Measurements from ENCODE around the gene CPT1B.

Gene CPT1B

DNA sequence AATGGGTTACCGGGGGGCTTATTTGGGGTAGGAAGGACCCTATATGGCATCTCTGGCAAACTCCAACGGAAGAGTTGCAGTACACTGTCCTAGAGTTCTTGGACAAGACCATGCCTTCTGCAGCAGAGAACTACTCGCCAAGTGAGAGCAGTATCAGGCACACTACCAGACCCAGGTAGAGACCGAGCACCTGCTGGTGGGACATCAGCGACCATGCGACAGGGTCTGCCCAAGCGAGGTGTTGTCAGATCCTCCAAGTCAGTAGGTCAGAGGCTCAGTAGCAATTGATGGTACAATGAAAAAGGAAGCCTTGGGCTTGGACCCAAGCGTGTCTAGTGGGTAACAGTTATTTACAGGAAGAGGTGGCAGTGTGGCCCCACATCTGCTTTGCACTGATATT, 7.6 kb upstream of the CPT1B start:
- H3K27me3 ChIP-seq (ENCODE audit: insufficient read depth, poor library complexity, severe bottlenecking), result no peaks in the 10 kb centered on the region
- ATAC-seq (ENCODE audit: low read depth) (no peak), DNase-seq (ENCODE audit: low spot score) (no peak)
- H3K9me3 ChIP-seq (ENCODE audit: severe bottlenecking), result no peaks in the 10 kb centered on the region
- peaks cover 7% of the 10 kb centered on the region for H3K36me3 ChIP-seq (ENCODE audit: low read depth)
- H3K4me1 ChIP-seq (ENCODE audit: insufficient read depth, poor library complexity, severe bottlenecking), result peaks cover 4% of the 10 kb centered on the region
- TF ChIP-seq, protein P1, sequence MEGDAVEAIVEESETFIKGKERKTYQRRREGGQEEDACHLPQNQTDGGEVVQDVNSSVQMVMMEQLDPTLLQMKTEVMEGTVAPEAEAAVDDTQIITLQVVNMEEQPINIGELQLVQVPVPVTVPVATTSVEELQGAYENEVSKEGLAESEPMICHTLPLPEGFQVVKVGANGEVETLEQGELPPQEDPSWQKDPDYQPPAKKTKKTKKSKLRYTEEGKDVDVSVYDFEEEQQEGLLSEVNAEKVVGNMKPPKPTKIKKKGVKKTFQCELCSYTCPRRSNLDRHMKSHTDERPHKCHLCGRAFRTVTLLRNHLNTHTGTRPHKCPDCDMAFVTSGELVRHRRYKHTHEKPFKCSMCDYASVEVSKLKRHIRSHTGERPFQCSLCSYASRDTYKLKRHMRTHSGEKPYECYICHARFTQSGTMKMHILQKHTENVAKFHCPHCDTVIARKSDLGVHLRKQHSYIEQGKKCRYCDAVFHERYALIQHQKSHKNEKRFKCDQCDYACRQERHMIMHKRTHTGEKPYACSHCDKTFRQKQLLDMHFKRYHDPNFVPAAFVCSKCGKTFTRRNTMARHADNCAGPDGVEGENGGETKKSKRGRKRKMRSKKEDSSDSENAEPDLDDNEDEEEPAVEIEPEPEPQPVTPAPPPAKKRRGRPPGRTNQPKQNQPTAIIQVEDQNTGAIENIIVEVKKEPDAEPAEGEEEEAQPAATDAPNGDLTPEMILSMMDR (IDR thresholded peaks at IDR 0.05; ENCODE audit: poor library complexity, severe bottlenecking), result no peak
- no peak overlapping the region for H3K27ac ChIP-seq (ENCODE audit: poor library complexity, severe bottlenecking)
- H3K4me3 ChIP-seq (ENCODE audit: severe bottlenecking), result no peak overlapping the region

DNA sequence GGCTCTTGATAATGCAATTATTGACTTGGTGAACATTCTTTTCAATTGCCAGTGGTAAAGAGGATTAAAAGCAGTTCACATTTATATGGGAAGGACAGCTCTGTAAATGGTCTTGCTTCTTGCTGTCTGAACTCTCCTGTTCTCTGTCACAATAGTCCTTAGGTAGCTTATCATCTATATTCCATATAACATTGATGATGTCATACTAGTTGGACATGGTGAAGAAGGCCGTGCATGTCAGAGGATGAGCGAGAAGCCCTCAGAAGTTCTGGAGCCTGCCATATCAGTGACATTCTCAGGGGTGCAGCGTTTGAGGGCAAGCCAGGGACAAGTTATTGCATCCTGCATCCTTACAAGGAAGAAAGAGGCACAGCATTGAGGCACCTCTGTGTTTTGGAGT, 7.0 kb upstream of the CPT1B start:
- no peak overlapping the region for H3K27ac ChIP-seq (ENCODE audit: poor library complexity, severe bottlenecking)
- DNase-seq (ENCODE audit: low spot score) (no peak), ATAC-seq (ENCODE audit: low read depth) (no peak)
- no peak overlapping the region for H3K4me3 ChIP-seq (ENCODE audit: severe bottlenecking)
- H3K27me3 ChIP-seq (ENCODE audit: insufficient read depth, poor library complexity, severe bottlenecking), result no peaks in the 10 kb centered on the region
- TF ChIP-seq, protein P1 (IDR thresholded peaks at IDR 0.05; ENCODE audit: poor library complexity, severe bottlenecking), result no peak
- H3K4me1 ChIP-seq (ENCODE audit: insufficient read depth, poor library complexity, severe bottlenecking), result peaks cover 4% of the 10 kb centered on the region
- no peaks in the 10 kb centered on the region for H3K9me3 ChIP-seq (ENCODE audit: severe bottlenecking)
- H3K36me3 ChIP-seq (ENCODE audit: low read depth), result peaks cover 13% of the 10 kb centered on the region

DNA sequence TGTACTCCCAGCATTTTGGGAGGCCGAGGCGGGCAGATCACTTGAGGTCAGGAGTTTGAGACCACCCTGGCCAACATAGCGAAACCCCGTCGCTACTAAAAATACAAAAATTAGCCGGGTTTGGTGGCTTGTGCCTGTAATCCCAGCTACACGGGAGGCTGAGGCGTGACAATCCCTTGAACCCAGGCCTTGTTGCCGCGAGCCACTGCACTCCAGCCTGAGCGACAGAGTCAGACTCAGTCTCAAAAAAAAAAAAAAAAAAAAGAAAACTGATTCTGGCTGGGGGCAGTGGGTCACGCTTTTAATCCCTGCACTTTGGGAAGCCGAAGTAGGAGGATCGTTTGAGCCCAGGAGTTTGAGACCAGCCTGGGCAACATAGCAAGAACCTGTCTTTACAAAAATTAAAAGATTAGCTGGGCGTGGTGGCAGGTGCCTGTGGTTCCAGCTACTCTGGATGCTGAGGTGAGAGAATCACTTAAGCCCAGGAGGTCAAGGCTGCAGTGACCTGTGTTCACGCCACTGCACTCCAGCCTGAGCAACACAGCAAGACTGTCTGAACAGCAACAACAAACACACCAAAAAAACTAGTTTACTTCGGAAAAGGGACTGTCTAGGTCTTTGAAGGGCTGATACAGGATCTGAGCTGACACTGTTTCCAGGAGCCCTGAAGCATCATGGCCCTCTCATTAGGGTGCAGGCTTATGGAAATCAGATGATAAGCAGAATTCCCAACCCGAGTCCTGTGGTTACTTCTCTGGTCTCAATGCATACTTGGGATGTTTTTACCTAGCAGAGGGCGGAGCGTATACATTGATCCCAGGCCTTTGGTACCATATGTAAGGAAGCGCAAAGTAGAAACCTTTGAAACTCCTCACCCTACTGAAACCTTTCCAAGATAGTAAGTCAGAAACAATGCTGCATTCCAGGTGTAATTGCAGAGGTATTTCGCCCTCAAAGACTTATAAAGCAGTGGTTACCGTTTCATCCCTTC, 6.2 kb upstream of the CPT1B start:
- H3K4me3 ChIP-seq (ENCODE audit: severe bottlenecking), result no peak overlapping the region
- peaks cover 4% of the 10 kb centered on the region for H3K4me1 ChIP-seq (ENCODE audit: insufficient read depth, poor library complexity, severe bottlenecking)
- H3K27ac ChIP-seq (ENCODE audit: poor library complexity, severe bottlenecking), result no peak overlapping the region
- H3K27me3 ChIP-seq (ENCODE audit: insufficient read depth, poor library complexity, severe bottlenecking), result no peaks in the 10 kb centered on the region
- DNase-seq (ENCODE audit: low spot score), result no peak
- peaks cover 19% of the 10 kb centered on the region for H3K36me3 ChIP-seq (ENCODE audit: low read depth)
- TF ChIP-seq, protein P1 (IDR thresholded peaks at IDR 0.05; ENCODE audit: poor library complexity, severe bottlenecking), result no peak
- ATAC-seq (ENCODE audit: low read depth), result no peak
- H3K9me3 ChIP-seq (ENCODE audit: severe bottlenecking), result no peaks in the 10 kb centered on the region

DNA sequence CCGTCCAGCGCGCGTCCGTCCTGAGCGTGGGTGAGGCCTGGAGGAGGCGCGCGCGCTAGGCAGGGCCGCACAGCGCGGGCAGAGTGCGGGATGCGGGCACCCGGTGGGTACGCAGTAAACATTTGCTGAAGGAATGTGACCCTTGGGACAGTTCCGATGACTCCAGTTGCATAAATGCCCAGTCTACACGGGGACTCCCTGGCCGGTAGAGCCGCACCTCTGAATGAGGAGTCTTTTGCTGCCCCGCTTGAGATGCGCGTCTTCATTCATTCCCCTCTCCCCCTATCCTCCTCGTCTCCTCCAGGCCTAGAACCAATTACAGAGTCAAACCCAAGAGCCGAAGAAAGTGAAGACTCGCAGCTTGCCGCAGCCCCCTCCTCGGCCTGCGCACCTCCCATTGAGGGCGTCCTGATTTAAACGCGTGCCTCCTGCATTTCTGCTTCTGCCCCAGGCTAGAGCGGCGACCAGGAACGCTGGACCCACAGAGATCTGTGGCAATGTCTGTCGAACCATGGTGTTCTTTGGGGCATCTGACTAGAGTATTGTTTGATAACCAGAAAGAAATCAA, 5.2 kb upstream of the CPT1B start:
- TF ChIP-seq, protein P1 (IDR thresholded peaks at IDR 0.05; ENCODE audit: poor library complexity, severe bottlenecking), result no peak
- DNase-seq (ENCODE audit: low spot score), result no peak
- Histone ChIP-seq H3K4me1 (ENCODE audit: insufficient read depth, poor library complexity, severe bottlenecking) (peaks cover 4% of the 10 kb centered on the region), H3K9me3 (ENCODE audit: severe bottlenecking) (no peaks in the 10 kb centered on the region), H3K36me3 (ENCODE audit: low read depth) (peaks cover 27% of the 10 kb centered on the region), H3K27ac (ENCODE audit: poor library complexity, severe bottlenecking) (peak overlapping the region; percentile 69), H3K27me3 (ENCODE audit: insufficient read depth, poor library complexity, severe bottlenecking) (no peaks in the 10 kb centered on the region), H3K4me3 (ENCODE audit: severe bottlenecking) (peak overlapping the region; percentile 79)
- ATAC-seq (ENCODE audit: low read depth), result peak; percentile 39

Data from RWPE2 (cell line).